Memory B cell (primary cell): Measurements from ENCODE around the gene RNF144A.
"Not testable (repeated sequence)": the region's sequence is repeated elsewhere in the genome, so short reads cannot be mapped to it uniquely, and the experiment has no call there.

Experiments used
- ATAC-seq: fragments of 150-1000 bp; cut with Tn5 transposase; 2 replicates; pipeline ENCODE4 v1.10.0; 2021; ENCODE audit warnings: low read depth, mild to moderate bottlenecking, moderate library complexity
- DNase-seq, 2 donors: peaks; one replicate each; pipeline ENCODE4 v3.0.0; 2022; ENCODE audit warnings: low spot score in 2 of 2
- H3K27ac Mint-ChIP-seq: one replicate; pipeline ENCODE4 v1.8.0; 2022; ENCODE audit warnings: mild to moderate bottlenecking, moderate library complexity, mixed read lengths
- H3K27me3 Mint-ChIP-seq: one replicate; pipeline ENCODE4 v1.8.0; 2022; ENCODE audit warnings: mixed read lengths
- H3K36me3 Mint-ChIP-seq: one replicate; pipeline ENCODE4 v1.8.0; 2022; ENCODE audit warnings: mild to moderate bottlenecking, mixed read lengths
- H3K4me1 Mint-ChIP-seq: one replicate; pipeline ENCODE4 v1.8.0; 2022; ENCODE audit warnings: mixed read lengths
- H3K4me3 Mint-ChIP-seq: one replicate; pipeline ENCODE4 v1.8.0; 2022; ENCODE audit warnings: mild to moderate bottlenecking, moderate library complexity, mixed read lengths
- H3K9me3 Mint-ChIP-seq: one replicate; pipeline ENCODE4 v1.8.0; 2022; ENCODE audit warnings: mixed read lengths

Gene RNF144A

DNA sequence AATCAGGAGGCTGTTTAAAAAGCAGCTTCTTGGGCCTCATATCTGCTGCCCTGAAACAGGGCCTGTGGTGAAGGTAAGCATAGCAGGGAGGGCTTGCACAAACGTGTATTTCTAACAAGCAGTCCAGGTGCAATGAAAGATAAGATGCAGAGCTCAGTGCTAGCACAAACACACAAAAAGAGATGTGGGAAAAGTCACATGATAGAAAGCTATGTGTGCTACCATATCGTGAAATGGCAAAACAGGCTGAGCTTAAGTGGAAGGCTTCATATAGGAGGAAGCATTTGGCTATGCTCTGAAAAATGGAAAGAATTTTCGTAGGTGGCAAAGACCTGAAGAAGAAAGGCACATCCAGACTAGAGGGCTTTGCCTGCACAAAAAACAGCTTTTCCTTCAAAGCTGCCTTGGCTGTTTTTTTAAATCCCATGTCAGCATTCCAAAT, 29.4 kb upstream of the RNF144A start:
- Mint-ChIP-seq H3K27me3 (peaks cover 3% of the 10 kb centered on the region), H3K27ac (no peak overlapping the region)

DNA sequence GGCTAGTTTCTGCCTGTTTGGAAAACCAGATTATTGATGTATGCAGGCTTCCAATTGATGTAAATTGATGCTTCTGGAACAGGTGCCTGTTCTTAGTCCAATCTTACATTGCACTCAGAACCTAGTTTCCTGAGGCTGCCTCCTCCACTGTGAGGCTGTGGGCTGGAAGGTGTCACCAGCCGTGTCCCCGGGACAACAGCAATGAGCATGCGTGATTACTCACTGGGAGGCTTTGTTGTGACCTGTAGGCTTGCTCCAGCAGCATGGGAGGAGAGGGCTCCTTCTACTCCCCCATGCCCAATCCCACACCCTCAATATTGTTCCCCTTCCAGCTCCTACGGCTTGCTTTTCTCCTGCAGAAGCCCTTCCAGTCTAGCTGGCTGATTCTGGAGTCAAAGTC, 28.5 kb upstream of the RNF144A start:
- H3K27ac Mint-ChIP-seq = no peak overlapping the region
- H3K36me3 Mint-ChIP-seq = peaks cover 5% of the 10 kb centered on the region
- H3K27me3 Mint-ChIP-seq = peaks cover 3% of the 10 kb centered on the region
- no peaks in the 10 kb centered on the region for H3K9me3 Mint-ChIP-seq
- H3K4me1 Mint-ChIP-seq = no peaks in the 10 kb centered on the region
- H3K4me3 Mint-ChIP-seq = no peak overlapping the region
- no peak for DNase-seq
- ATAC-seq = no peak

More for the DNA sequence above, 29.4 kb upstream of the RNF144A start:
- no peak for DNase-seq
- no peak overlapping the region for H3K4me3 Mint-ChIP-seq
- H3K9me3 Mint-ChIP-seq = no peaks in the 10 kb centered on the region
- no peak for ATAC-seq
- H3K36me3 Mint-ChIP-seq = peaks cover 6% of the 10 kb centered on the region
- no peaks in the 10 kb centered on the region for H3K4me1 Mint-ChIP-seq

DNA sequence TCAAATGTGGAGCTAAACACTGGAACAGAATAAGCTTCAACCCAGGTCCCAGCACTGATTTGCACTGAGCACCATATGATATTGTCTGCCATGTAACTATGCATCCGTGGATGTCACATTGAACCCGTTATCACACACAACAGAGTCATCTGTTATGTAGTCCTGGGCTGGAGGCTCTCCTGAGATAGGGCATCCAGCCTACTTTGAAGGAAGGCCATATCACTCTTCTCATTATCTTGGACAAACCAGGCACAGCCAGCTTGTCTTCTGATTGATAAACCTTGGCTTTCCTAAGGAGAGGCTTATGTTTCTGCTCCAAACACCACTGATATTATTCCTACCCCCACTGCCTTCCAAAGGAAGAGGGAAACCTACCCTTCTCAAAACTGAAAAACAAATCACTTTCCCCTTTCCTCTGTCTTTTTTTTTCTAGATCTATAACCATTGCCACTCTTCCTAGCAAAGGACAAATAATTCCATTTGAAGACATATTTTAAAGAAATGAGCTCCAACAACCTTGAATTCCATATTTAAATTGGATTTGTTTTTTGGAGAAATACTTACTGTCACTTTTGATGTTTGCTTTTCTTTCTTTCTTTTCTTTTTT, 23.2 kb upstream of the RNF144A start:
- DNase-seq = no peak
- Mint-ChIP-seq H3K9me3 (no peaks in the 10 kb centered on the region), H3K27me3 (no peaks in the 10 kb centered on the region), H3K36me3 (no peaks in the 10 kb centered on the region), H3K27ac (no peak overlapping the region), H3K4me1 (peaks cover 3% of the 10 kb centered on the region), H3K4me3 (no peak overlapping the region)
- ATAC-seq = no peak

DNA sequence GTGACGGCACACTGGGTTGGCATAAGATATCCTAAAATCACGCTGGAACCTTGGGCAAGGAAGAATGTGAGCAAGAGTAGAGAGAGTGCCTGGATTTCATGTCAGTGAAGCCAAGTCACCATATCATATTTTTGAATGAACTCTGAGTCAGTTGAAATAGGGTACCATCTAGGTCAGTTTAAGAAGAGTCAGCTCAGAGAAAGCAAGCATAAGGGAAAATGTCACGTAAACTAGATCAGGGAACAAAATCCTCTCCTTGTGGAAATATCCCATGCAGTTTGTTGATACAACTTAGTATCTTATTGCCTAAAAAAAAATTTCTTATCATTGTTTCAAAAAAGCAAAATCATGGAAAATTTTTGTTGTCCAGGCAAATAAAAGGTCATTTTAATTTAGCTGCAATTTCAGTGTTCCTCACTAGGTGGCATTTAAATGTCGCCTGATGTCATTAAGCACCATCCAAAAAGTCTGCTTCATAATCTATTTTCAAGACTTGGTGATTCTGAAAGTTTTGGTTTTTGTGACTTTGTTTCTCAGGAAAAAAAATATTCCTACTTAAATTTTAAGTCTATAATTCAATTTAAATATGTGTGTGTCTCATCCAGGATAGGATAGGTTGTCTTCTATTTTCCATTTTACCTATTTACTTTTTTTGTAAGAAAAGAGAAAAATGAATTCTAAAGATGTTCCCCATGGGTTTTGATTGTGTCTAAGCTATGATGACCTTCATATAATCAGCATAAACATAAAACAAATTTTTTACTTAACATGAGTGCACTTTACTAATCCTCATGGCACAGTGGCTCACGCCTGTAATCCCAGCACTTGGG, 20.1 kb upstream of the RNF144A start:
- Mint-ChIP-seq H3K4me1 (peaks cover 3% of the 10 kb centered on the region), H3K36me3 (peaks cover 2% of the 10 kb centered on the region), H3K4me3 (no peak overlapping the region), H3K27me3 (no peaks in the 10 kb centered on the region), H3K27ac (no peak overlapping the region), H3K9me3 (peaks cover 2% of the 10 kb centered on the region)
- ATAC-seq = no peak
- DNase-seq = no peak

DNA sequence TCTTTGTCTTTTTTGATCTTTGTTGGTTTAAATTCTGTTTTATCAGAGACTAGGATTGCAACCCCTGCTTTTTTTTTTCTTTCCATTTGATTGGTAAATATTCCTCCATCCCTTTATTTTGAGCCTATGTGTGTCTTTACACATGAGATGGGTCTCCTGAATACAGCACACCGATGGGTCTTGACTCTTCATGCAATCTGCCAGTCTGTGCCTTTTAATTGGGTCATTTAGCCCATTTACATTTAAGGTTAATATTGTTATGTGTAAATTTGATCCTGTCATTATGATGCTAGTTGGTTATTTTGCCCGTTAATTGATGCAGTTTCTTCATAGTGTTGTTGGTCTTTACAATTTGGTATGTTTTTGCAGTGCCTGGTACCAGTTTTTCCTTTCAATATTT, 14.6 kb upstream of the RNF144A start:
- H3K4me3 Mint-ChIP-seq, H3K4me1 Mint-ChIP-seq, ATAC-seq, H3K27me3 Mint-ChIP-seq, H3K27ac Mint-ChIP-seq, H3K36me3 Mint-ChIP-seq, H3K9me3 Mint-ChIP-seq, DNase-seq: not testable (repeated sequence)

DNA sequence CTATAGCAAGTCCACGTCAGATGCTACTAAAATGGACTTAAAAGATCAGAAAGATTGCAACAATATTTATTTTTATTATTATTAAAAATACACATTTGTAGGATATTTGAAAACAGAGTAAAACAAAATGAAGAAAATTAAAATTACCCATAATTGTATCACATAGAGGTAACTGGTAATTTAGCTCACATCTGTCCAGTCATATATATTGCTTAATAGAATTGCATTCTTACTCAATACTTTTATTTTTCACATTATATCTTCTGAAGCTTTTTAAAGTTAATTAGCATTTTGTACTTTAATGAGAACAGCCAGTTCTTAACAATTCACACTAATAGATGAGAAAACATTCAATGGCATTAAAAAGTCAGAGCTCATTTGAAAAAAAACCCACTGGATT, 11.5 kb upstream of the RNF144A start:
- Mint-ChIP-seq H3K4me3 (no peak overlapping the region), H3K4me1 (peaks cover 15% of the 10 kb centered on the region), H3K27ac (no peak overlapping the region), H3K36me3 (peaks cover 5% of the 10 kb centered on the region), H3K27me3 (no peaks in the 10 kb centered on the region), H3K9me3 (peaks cover 5% of the 10 kb centered on the region)
- ATAC-seq (no peak), DNase-seq (no peak)

DNA sequence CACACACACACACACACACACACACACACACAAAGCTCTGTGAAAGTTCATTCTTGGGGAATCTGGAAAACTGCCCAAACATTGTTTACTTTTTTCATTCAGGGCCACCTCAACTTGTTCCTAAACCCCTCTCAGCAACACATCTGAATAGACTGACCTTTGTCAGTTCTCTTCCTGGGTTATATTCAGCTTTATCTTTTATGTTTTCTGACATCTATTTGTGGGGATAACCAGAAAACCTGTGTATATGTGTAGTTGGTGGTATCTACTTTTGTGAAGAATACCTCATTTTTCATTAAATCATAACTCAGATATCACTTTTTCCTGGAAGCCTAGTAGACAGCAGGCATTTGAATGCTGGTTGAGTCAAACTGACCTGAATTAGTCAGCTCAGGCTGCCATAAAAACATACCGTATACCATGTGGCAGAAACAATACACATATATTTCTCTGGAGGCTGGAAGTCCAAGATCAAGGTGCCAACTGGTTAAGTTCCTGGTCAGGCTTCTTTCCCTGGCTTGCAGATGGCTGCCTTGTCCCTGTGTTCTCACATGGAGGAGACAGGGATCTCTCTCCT, 11.0 kb upstream of the RNF144A start:
- no peak for ATAC-seq
- Mint-ChIP-seq H3K9me3 (peaks cover 5% of the 10 kb centered on the region), H3K4me3 (no peak overlapping the region), H3K27me3 (no peaks in the 10 kb centered on the region), H3K4me1 (peaks cover 18% of the 10 kb centered on the region), H3K36me3 (peaks cover 5% of the 10 kb centered on the region), H3K27ac (no peak overlapping the region)
- DNase-seq = no peak

DNA sequence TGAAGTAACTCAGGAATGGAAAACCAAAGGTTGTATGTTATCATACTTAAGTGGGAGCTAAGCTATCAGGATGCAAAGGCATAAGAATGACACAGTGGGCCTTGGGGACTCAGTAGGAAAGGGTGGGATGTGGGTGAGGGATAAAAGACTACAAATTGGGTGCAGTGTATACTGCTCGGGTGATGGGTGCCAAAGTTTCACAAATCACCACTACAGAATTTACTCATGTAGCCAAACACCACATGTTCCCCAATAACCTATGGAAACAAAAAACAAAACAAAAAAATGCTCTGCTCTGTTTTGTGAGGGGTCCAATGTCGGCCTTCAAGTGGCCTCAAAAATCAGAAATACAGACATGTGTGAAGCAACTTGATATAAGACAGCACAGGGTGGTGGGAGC, 8.9 kb upstream of the RNF144A start:
- Mint-ChIP-seq H3K27me3 (no peaks in the 10 kb centered on the region), H3K4me1 (peaks cover 20% of the 10 kb centered on the region), H3K27ac (no peak overlapping the region), H3K9me3 (no peaks in the 10 kb centered on the region), H3K4me3 (no peak overlapping the region), H3K36me3 (peaks cover 2% of the 10 kb centered on the region)
- DNase-seq = no peak
- no peak for ATAC-seq

DNA sequence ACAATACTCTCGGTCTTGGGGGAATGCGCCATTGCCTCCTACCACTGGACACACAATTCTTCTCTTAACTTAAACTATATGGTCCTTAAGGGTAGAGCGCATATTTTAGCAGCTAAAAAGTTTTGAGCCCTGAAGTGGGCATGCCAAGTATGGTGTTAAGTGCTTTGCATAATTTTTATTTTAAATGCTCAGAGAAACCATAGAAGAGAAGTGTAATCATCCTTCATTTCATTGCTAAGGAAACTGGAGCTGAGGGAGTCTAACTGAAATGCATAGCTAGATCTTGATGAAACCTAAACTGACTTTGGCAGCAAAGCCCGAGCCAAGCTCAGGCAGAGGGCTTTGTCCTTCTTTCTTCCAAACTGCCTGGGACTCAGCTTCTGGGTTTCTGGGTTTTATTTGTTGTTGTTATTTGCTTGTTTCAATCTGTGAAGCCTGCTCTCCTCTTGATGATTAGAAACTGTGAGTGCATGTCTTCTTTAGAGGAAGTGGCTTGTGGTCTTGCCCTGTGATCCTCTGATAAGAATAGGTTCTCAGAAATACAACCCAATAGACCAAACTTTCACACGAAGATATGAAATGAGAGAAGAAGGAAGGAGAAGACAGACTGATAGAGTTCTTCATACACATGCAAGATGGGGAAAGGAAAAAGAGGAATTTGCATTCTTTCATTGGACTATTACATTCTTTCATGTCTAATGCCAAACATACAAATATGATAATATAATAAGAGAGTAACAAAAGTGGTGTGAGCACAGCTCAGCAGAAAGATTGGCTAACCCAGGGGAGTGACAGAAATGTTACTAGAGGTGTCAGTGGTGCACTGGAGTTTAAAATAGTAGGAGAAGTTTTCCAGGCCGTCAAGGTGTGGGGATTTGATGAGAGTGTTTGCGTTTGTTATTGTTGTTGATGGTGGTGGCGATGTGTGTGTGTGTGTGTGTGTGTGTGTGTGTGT, 7.5 kb upstream of the RNF144A start:
- DNase-seq (no peak), ATAC-seq (peak; percentile 94)
- H3K36me3 Mint-ChIP-seq = no peaks in the 10 kb centered on the region
- no peaks in the 10 kb centered on the region for H3K27me3 Mint-ChIP-seq
- H3K27ac Mint-ChIP-seq = peak overlapping the region; percentile 21
- peaks cover 20% of the 10 kb centered on the region for H3K4me1 Mint-ChIP-seq
- peak overlapping the region; percentile 33 for H3K4me3 Mint-ChIP-seq
- no peaks in the 10 kb centered on the region for H3K9me3 Mint-ChIP-seq

DNA sequence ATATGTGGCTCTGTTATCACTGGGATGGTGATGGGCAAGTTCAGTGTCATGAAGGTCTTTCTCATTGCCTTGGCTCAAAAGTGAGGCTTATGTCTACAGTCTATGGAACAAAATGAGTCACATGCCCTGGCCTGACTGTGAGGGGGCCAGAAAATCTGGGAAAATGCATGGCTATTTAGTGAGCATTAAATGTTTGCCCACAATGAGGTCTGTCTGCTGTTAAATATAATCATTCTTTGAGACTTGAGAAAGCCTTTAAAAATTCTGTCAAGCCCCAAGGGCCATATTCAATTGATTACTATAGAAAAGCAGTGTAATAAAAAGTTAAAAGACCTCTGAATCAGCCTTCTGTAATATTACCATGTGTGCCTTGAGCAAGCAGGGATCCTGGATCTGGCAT, 5.5 kb upstream of the RNF144A start:
- no peaks in the 10 kb centered on the region for H3K27me3 Mint-ChIP-seq
- no peaks in the 10 kb centered on the region for H3K9me3 Mint-ChIP-seq
- H3K4me1 Mint-ChIP-seq = peaks cover 20% of the 10 kb centered on the region
- no peak overlapping the region for H3K27ac Mint-ChIP-seq
- no peaks in the 10 kb centered on the region for H3K36me3 Mint-ChIP-seq
- DNase-seq (no peak), ATAC-seq (no peak)
- no peak overlapping the region for H3K4me3 Mint-ChIP-seq

DNA sequence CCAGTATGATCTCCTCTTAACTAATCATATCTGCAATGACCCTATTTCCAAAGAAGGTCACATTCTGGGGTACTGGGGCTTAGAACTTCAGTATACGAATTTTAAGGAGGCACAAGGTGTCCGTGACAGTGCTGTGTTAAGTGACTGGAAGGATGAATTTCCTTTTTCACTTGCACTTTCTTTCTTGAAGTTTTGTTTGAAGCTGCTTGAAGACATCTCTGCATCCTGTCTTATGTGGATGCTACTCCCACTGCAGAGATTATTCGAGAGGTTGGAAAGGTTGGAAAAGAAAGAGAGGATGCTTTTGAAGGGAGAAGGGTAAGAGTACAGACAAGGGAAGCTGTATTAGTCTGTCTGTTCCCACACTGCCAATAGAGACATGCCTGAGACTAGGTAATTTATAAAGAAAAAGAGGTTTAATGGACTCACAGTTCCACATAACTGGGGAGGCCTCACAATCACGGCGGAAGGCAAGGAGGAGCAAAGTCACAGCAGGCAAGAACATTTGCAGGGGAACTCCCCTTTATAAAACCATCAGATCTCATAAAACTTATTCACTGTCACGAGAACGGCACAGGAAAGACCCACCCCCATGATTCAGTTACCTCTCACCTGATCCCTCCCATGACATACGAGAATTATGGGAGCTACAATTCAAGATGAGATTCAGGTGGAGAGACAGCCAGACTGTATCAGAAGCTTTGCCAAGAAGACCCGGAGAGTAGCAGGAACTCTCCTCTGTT, 3.6 kb upstream of the RNF144A start:
- H3K36me3 Mint-ChIP-seq = no peaks in the 10 kb centered on the region
- H3K27ac Mint-ChIP-seq = no peak overlapping the region
- ATAC-seq (no peak), DNase-seq (no peak)
- no peaks in the 10 kb centered on the region for H3K9me3 Mint-ChIP-seq
- H3K4me1 Mint-ChIP-seq = peaks cover 20% of the 10 kb centered on the region
- no peaks in the 10 kb centered on the region for H3K27me3 Mint-ChIP-seq
- H3K4me3 Mint-ChIP-seq = no peak overlapping the region

DNA sequence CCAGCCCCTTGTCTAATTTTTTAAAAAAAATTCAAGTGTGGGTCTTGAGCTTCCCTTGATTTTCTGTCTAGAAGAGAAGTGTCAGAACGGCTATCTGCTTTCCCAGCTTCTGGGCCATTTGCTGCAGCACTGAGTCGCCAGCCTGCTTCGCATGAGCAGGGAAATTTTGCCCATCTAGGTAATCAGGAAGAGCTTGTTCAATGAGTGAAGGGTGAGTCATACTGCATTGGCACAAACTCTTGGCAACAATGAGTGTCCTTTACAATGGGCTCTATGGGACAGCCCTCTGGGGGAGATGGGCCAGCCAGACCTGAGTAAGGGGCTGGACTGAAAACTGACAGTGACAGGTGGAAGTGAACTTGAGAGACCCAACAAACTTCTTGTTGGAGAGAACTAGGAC, 2.4 kb upstream of the RNF144A start:
- no peak overlapping the region for H3K27ac Mint-ChIP-seq
- no peaks in the 10 kb centered on the region for H3K27me3 Mint-ChIP-seq
- no peak overlapping the region for H3K4me3 Mint-ChIP-seq
- H3K36me3 Mint-ChIP-seq = no peaks in the 10 kb centered on the region
- no peak for ATAC-seq
- no peak for DNase-seq
- peaks cover 11% of the 10 kb centered on the region for H3K4me1 Mint-ChIP-seq
- H3K9me3 Mint-ChIP-seq = no peaks in the 10 kb centered on the region

DNA sequence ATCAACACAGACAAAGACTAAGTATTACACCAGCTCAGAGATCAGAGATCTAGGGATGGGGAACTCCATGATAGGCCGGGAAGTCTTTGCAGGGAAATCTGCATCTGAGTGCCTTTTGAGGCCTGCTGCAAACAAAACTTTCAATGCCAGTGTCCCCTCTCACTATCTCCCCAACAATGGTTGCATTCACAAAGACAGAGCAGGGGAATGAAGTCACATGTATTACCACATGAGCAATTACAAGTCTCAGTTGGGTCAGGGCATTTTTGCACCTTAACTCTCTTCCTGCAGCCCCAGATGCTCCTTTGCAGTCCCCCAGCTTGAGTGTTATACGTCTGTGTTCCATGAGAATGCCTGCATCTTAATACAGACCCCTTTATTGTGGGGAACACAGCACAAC, 1.8 kb upstream of the RNF144A start:
- H3K27me3 Mint-ChIP-seq = no peaks in the 10 kb centered on the region
- no peak for ATAC-seq
- H3K4me1 Mint-ChIP-seq = peaks cover 7% of the 10 kb centered on the region
- no peak for DNase-seq
- H3K27ac Mint-ChIP-seq = no peak overlapping the region
- no peaks in the 10 kb centered on the region for H3K9me3 Mint-ChIP-seq
- no peaks in the 10 kb centered on the region for H3K36me3 Mint-ChIP-seq
- no peak overlapping the region for H3K4me3 Mint-ChIP-seq
